ENCODE data around the gene GRM4. TPM values are rescaled to one million over a fixed set of nuclear protein-coding genes. Genes with fewer than 3 reads are reported as not detected.

GRM4 gene
- total RNA-seq, 1 donor from 2014 or later = 1.2 TPM

DNA sequence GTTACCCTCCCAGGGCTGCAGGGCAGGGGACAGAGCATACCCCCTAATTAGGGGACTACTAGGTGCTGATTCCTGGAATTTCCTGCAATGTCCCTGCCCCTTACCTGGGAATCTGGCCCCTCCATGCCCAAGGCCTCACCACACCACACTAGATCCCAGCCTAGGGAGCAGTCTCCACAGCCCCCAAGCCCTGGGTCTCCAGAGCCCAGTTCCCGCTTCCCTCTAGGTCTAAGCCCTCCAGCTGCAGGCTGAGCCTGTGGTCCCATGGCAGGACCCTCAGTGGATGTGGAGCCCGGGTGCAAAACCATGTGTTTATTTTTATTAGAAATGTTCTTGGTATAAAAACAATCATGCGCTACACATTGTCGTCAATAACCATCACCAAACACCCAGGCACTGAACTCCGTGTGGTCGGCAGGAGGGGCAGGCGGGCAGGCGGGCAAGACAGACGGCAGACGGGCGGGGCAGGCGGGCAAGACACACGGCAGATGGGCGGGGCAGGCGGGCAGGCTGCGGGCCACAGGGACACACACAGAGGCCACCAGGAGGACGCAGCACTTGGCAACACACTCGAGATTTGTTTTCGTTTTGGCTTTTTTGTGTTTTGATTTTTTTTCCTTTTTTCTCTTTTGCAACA lies 124.2 kb downstream of the GRM4 start:
- H3K4me3 Mint-ChIP-seq = peak overlapping the region; percentile 3
- no peaks in the 10 kb centered on the region for H3K36me3 ChIP-seq
- peaks cover 12% of the 10 kb centered on the region for H3K27me3 Mint-ChIP-seq (ENCODE audit: insufficient read depth, low read depth)
- peaks cover 11% of the 10 kb centered on the region for H3K4me1 Mint-ChIP-seq
- no peaks in the 10 kb centered on the region for H3K27me3 ChIP-seq
- no peaks in the 10 kb centered on the region for H3K9me3 ChIP-seq (ENCODE audit: low read depth)
- H3F3A ChIP-seq (ENCODE audit: low read depth) = no peaks in the 10 kb centered on the region
- peak overlapping the region; percentile 87 for H2AFZ ChIP-seq (replicated peaks)
- H3K79me2 ChIP-seq (ENCODE audit: low read depth) = no peaks in the 10 kb centered on the region
- no peak for TF ChIP-seq EZH2 (IDR thresholded peaks at IDR 0.05)
- H3K27ac ChIP-seq = no peak overlapping the region
- no peak for DNase-seq (ENCODE audit: low spot score)
- H3K4me3 ChIP-seq = no peak overlapping the region
- no peaks in the 10 kb centered on the region for H3K36me3 Mint-ChIP-seq
- no peak overlapping the region for H3K4me2 ChIP-seq
- no peak overlapping the region for H3K9ac ChIP-seq
- H3K9me3 Mint-ChIP-seq = no peaks in the 10 kb centered on the region
- peak overlapping the region; percentile 55 for H3K27ac Mint-ChIP-seq
- peaks cover 11% of the 10 kb centered on the region for H3K4me1 ChIP-seq
- H4K20me1 ChIP-seq (ENCODE audit: low read depth) = no peaks in the 10 kb centered on the region

GRCh38 chr6:34020807-34021553 lies 124.9 kb downstream of the GRM4 start:
- Histone ChIP-seq H3K9ac (no peak overlapping the region), H3K4me2 (no peak overlapping the region), H4K20me1 (ENCODE audit: low read depth) (no peaks in the 10 kb centered on the region), H3K79me2 (ENCODE audit: low read depth) (no peaks in the 10 kb centered on the region), H2AFZ (replicated peaks) (no peak overlapping the region), H3K36me3 (no peaks in the 10 kb centered on the region), H3K27me3 (no peaks in the 10 kb centered on the region), H3K4me1 (peaks cover 12% of the 10 kb centered on the region), H3K4me3 (no peak overlapping the region), H3K27ac (no peak overlapping the region), H3K9me3 (ENCODE audit: low read depth) (no peaks in the 10 kb centered on the region), H3F3A (ENCODE audit: low read depth) (peaks cover under 1% of the 10 kb centered on the region)
- Mint-ChIP-seq H3K27me3 (ENCODE audit: insufficient read depth, low read depth) (peaks cover 12% of the 10 kb centered on the region), H3K4me1 (peaks cover 14% of the 10 kb centered on the region), H3K27ac (peak overlapping the region; percentile 91), H3K9me3 (no peaks in the 10 kb centered on the region), H3K36me3 (no peaks in the 10 kb centered on the region), H3K4me3 (no peak overlapping the region)
- DNase-seq (ENCODE audit: low spot score) = no peak
- TF ChIP-seq, protein P1, sequence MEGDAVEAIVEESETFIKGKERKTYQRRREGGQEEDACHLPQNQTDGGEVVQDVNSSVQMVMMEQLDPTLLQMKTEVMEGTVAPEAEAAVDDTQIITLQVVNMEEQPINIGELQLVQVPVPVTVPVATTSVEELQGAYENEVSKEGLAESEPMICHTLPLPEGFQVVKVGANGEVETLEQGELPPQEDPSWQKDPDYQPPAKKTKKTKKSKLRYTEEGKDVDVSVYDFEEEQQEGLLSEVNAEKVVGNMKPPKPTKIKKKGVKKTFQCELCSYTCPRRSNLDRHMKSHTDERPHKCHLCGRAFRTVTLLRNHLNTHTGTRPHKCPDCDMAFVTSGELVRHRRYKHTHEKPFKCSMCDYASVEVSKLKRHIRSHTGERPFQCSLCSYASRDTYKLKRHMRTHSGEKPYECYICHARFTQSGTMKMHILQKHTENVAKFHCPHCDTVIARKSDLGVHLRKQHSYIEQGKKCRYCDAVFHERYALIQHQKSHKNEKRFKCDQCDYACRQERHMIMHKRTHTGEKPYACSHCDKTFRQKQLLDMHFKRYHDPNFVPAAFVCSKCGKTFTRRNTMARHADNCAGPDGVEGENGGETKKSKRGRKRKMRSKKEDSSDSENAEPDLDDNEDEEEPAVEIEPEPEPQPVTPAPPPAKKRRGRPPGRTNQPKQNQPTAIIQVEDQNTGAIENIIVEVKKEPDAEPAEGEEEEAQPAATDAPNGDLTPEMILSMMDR (IDR thresholded peaks at IDR 0.05) = no peak
- no peak for TF ChIP-seq EZH2phosphoT487 (IDR thresholded peaks at IDR 0.05)

DNA sequence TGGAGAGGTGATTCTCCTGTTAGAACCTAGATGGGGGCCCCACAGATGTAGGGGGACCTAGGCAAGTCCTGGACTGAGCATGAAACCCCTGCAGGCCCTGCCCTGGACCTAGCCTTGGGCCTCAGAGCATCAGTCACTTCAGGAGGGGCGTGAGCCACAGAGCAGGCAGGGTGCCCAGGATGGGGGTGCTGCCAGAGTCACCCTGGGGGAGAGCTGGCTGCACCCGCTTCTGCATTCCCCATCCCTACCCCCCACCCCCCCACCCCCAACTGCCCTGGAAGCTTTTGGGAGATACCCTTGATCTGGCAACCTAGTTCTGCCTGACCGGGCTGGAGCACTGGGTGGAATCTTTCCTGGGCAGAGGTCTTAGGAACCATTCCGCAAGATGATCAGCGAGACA lies 125.6 kb downstream of the GRM4 start:
- no peak for DNase-seq (ENCODE audit: low spot score)
- Histone ChIP-seq H3K9me3 (ENCODE audit: low read depth) (no peaks in the 10 kb centered on the region), H3K9ac (no peak overlapping the region), H3K27me3 (no peaks in the 10 kb centered on the region), H2AFZ (replicated peaks) (no peak overlapping the region), H3K79me2 (ENCODE audit: low read depth) (no peaks in the 10 kb centered on the region), H3K27ac (no peak overlapping the region), H3K4me2 (no peak overlapping the region), H3K36me3 (no peaks in the 10 kb centered on the region), H3K4me3 (no peak overlapping the region), H3F3A (ENCODE audit: low read depth) (peaks cover 8% of the 10 kb centered on the region), H3K4me1 (peaks cover 12% of the 10 kb centered on the region), H4K20me1 (ENCODE audit: low read depth) (no peaks in the 10 kb centered on the region)
- no peaks in the 10 kb centered on the region for H3K36me3 Mint-ChIP-seq
- TF ChIP-seq EZH2phosphoT487 (IDR thresholded peaks at IDR 0.05) (no peak), EZH2 (IDR thresholded peaks at IDR 0.05) (no peak)
- TF ChIP-seq, protein P1 (IDR thresholded peaks at IDR 0.05) = no peak
- peaks cover 11% of the 10 kb centered on the region for H3K27me3 Mint-ChIP-seq (ENCODE audit: insufficient read depth, low read depth)
- peak overlapping the region; percentile 91 for H3K27ac Mint-ChIP-seq
- no peaks in the 10 kb centered on the region for H3K9me3 Mint-ChIP-seq
- H3K4me1 Mint-ChIP-seq = peaks cover 21% of the 10 kb centered on the region
- no peak overlapping the region for H3K4me3 Mint-ChIP-seq
